Endodermal cell (in vitro differentiated cells): ENCODE measurements around the gene GINM1. TPM values are rescaled to one million over a fixed set of nuclear protein-coding genes. Genes with fewer than 3 reads are reported as not detected.
A peak's percentile ranks its signal among the peaks of the same experiment; 100 is the strongest.

ENCODE experiments used
- DNase-seq: peaks from one replicate; pipeline ENCODE4 v3.0.0-alpha.2; 2017
- H3K27ac ChIP-seq: 2 replicates; pipeline ENCODE4 v1.5.1; 2013; ENCODE audit warnings: mild to moderate bottlenecking, low read depth, low read length, moderate library complexity
- H3K27me3 ChIP-seq: 2 replicates; pipeline ENCODE4 v1.6.1; 2013; ENCODE audit warnings: mild to moderate bottlenecking, low read length, moderate library complexity; ENCODE audit not compliant: insufficient read depth, control insufficient read depth, poor library complexity, severe bottlenecking
- H3K36me3 ChIP-seq: 2 replicates; pipeline ENCODE4 v1.7.0; 2013; ENCODE audit warnings: mild to moderate bottlenecking, low read length, moderate library complexity; ENCODE audit not compliant: control insufficient read depth, insufficient read depth
- H3K4me1 ChIP-seq: one replicate; pipeline ENCODE4 v1.7.0; 2013; ENCODE audit warnings: low read length; ENCODE audit not compliant: control insufficient read depth, insufficient read depth
- H3K4me3 ChIP-seq: 2 replicates; pipeline ENCODE4 v1.5.1; 2013; ENCODE audit warnings: mild to moderate bottlenecking, low read length, moderate library complexity
- H3K9ac ChIP-seq: 2 replicates; pipeline ENCODE4 v1.6.1; 2013; ENCODE audit warnings: mild to moderate bottlenecking, low read length, moderate library complexity; ENCODE audit not compliant: poor library complexity, severe bottlenecking; ENCODE audit errors: extremely low read depth
- H3K9me3 ChIP-seq: 2 replicates; pipeline ENCODE4 v1.6.1; 2013; ENCODE audit warnings: mild to moderate bottlenecking, low read length, moderate library complexity; ENCODE audit not compliant: control insufficient read depth
- H3K27ac Mint-ChIP-seq: 2 replicates; pipeline ENCODE4 v1.8.0; 2020; ENCODE audit warnings: mixed read lengths
- H3K27me3 Mint-ChIP-seq: 2 replicates; pipeline ENCODE4 v1.8.0; 2021; ENCODE audit warnings: mild to moderate bottlenecking, mixed read lengths; ENCODE audit not compliant: insufficient read depth
- H3K36me3 Mint-ChIP-seq: 2 replicates; pipeline ENCODE4 v1.8.0; 2020; ENCODE audit warnings: low read depth, mixed read lengths
- H3K4me1 Mint-ChIP-seq: 2 replicates; pipeline ENCODE4 v1.8.0; 2020; ENCODE audit warnings: mixed read lengths
- H3K4me3 Mint-ChIP-seq: 2 replicates; pipeline ENCODE4 v1.8.0; 2020; ENCODE audit warnings: mild to moderate bottlenecking, moderate library complexity, mixed read lengths
- H3K9me3 Mint-ChIP-seq: 2 replicates; pipeline ENCODE4 v1.8.0; 2020; ENCODE audit warnings: mild to moderate bottlenecking, mixed read lengths
- CTCF ChIP-seq: fragments of 200-600 bp; sonication (generic); conservative IDR thresholded peaks from 2 replicates; pipeline ENCODE4 v1.5.0; 2021; ENCODE audit warnings: antibody characterized with exemption, mild to moderate bottlenecking
- whole genome bisulfite sequencing, 2 experiments: methylation state at CpG; one replicate each; pipeline versions ENCODE4 v1.1.5 to v1.1.7; 2013; ENCODE audit warnings: missing lambda C conversion rate in 2 of 2, mixed read lengths in 1 of 2; ENCODE audit not compliant: insufficient coverage in 1 of 2, insufficient read length in 1 of 2; 5-methylcytosine and 5-hydroxymethylcytosine counted together
- total RNA-seq, 2 donors: library from RNA; stranded (reverse); fragmentation: NEBNext Ultra II Directional in 1 of 2; extraction: Animal tissue kit (Norgen Biotek cat#: 25700) in 1 of 2; gene quantifications; 2 replicates in 1 of 2; 3 replicates in 1 of 2; pipeline ENCODE4 v1.2.1, GENCODE V29; 2021

Gene GINM1
- total RNA-seq, 2 donors from 2014 or later, result 23.0 to 30.5 TPM

GRCh38 chr6:149541139-149541538 lies 25.0 kb upstream of the GINM1 start:
- WGBS, 2 experiments, result no CpG with 5 or more reads among the region's 2 CpGs
- Mint-ChIP-seq H3K27ac (no peak overlapping the region), H3K9me3 (no peaks in the 10 kb centered on the region), H3K4me3 (no peak overlapping the region), H3K36me3 (peaks cover 36% of the 10 kb centered on the region), H3K27me3 (no peaks in the 10 kb centered on the region), H3K4me1 (peaks cover 9% of the 10 kb centered on the region)
- H3K27ac ChIP-seq, result no peak overlapping the region
- TF ChIP-seq CTCF, result no peak
- H3K9ac ChIP-seq, result no peak overlapping the region
- peaks cover 32% of the 10 kb centered on the region for H3K36me3 ChIP-seq
- H3K4me3 ChIP-seq, result no peak overlapping the region
- DNase-seq, result no peak
- no peaks in the 10 kb centered on the region for H3K27me3 ChIP-seq
- H3K9me3 ChIP-seq, result no peaks in the 10 kb centered on the region
- no peaks in the 10 kb centered on the region for H3K4me1 ChIP-seq

GRCh38 chr6:149544646-149545257 lies 21.4 kb upstream of the GINM1 start:
- Mint-ChIP-seq H3K27me3 (peaks cover 15% of the 10 kb centered on the region), H3K9me3 (no peaks in the 10 kb centered on the region)
- WGBS, 2 experiments, result 41 to 42% methylated on average over 9 to 12 of the region's 12 CpGs

GRCh38 chr6:149545258-149545753 lies 20.9 kb upstream of the GINM1 start:
- H3K27me3 Mint-ChIP-seq, result peaks cover 19% of the 10 kb centered on the region

More at GRCh38 chr6:149544646-149545257, 21.4 kb upstream of the GINM1 start:
- Histone ChIP-seq H3K9me3 (no peaks in the 10 kb centered on the region), H3K4me3 (peak overlapping the region; percentile 99), H3K27ac (peak overlapping the region; percentile 93), H3K27me3 (peaks cover 20% of the 10 kb centered on the region), H3K4me1 (no peaks in the 10 kb centered on the region), H3K36me3 (peaks cover 9% of the 10 kb centered on the region), H3K9ac (peak overlapping the region; percentile 99)
- Mint-ChIP-seq H3K4me1 (peaks cover 9% of the 10 kb centered on the region), H3K36me3 (peaks cover 8% of the 10 kb centered on the region), H3K4me3 (peak overlapping the region; percentile 94), H3K27ac (peak overlapping the region; percentile 97)
- DNase-seq, result no peak
- no peak for TF ChIP-seq CTCF

More at GRCh38 chr6:149545258-149545753, 20.9 kb upstream of the GINM1 start:
- Histone ChIP-seq H3K4me1 (no peaks in the 10 kb centered on the region), H3K9me3 (no peaks in the 10 kb centered on the region), H3K27me3 (peaks cover 25% of the 10 kb centered on the region), H3K27ac (peak overlapping the region; percentile 93), H3K9ac (peak overlapping the region; percentile 99), H3K36me3 (peaks cover 8% of the 10 kb centered on the region), H3K4me3 (peak overlapping the region; percentile 99)
- peak overlapping the region; percentile 97 for H3K27ac Mint-ChIP-seq
- no peaks in the 10 kb centered on the region for H3K9me3 Mint-ChIP-seq
- WGBS, 2 experiments, result 0% methylated on average over 2 to 16 of the region's 16 CpGs
- peak overlapping the region; percentile 94 for H3K4me3 Mint-ChIP-seq
- peak; percentile 67 for DNase-seq
- H3K4me1 Mint-ChIP-seq, result peaks cover 9% of the 10 kb centered on the region
- peaks cover 4% of the 10 kb centered on the region for H3K36me3 Mint-ChIP-seq
- TF ChIP-seq CTCF, result no peak
